Esophagus squamous epithelium (tissue), 5 donors: ENCODE measurements around the gene KISS1. TPM values are rescaled to one million over a fixed set of nuclear protein-coding genes. Genes with fewer than 3 reads are reported as not detected.

Experiments used
- DNase-seq: peaks from one replicate; lab custom pipeline; 2025; lab: John Stamatoyannopoulos, UW
- H3K27ac ChIP-seq, 4 donors: fragments of 200-600 bp; sonication (generic); one replicate each; pipeline ENCODE4 v1.5.1; 2016 to 2019; ENCODE audit warnings: mild to moderate bottlenecking in 1 of 4
- H3K27me3 ChIP-seq, 4 donors: fragments of 200-600 bp; sonication (generic); 1 replicate in 3 of 4; 2 replicates in 1 of 4; pipeline versions ENCODE4 v1.5.1 to v1.6.0; 2017 to 2021; ENCODE audit warnings: antibody characterized with exemption in 1 of 4
- H3K36me3 ChIP-seq, 3 donors: fragments of 200-600 bp; sonication (generic); one replicate each; pipeline ENCODE4 v1.5.1; 2016 to 2019
- H3K4me1 ChIP-seq, 3 donors: fragments of 200-600 bp; sonication (generic); one replicate each; pipeline ENCODE4 v1.5.1; 2017 to 2019
- H3K4me3 ChIP-seq, 4 donors: fragments of 200-600 bp; sonication (generic); 1 replicate in 3 of 4; 2 replicates in 1 of 4; pipeline ENCODE4 v1.5.1; 2016 to 2019; ENCODE audit warnings: mild to moderate bottlenecking in 2 of 4, moderate library complexity in 1 of 4
- H3K9me3 ChIP-seq, 3 donors: fragments of 200-600 bp; sonication (generic); one replicate each; pipeline ENCODE4 v1.5.1; 2016 to 2019
- CTCF ChIP-seq, 6 experiments: fragments of 450-650 bp in 4 of 6; fragments of 200-600 bp in 2 of 6; sonication (generic) in 2 of 6; IDR thresholded peaks; one replicate each; pipeline ENCODE4 v1.5.1; 2016 to 2019; ENCODE audit warnings: antibody characterized with exemption in 6 of 6, mild to moderate bottlenecking in 4 of 6, moderate library complexity in 4 of 6
- POLR2A ChIP-seq, 4 donors: fragments of 450-650 bp; IDR thresholded peaks; one replicate each; pipeline ENCODE4 v1.6.1; 2017; ENCODE audit warnings: antibody characterized with exemption in 4 of 4, mild to moderate bottlenecking in 4 of 4, moderate library complexity in 3 of 4
- WGBS, 2 donors: methylation state at CpG; one replicate each; pipeline ENCODE4 v1.1.5; 2018; 5-methylcytosine and 5-hydroxymethylcytosine counted together
- intact Hi-C: fragments of 100-400 bp; cut with DNase I; formaldehyde crosslinking; loops from one replicate; pipeline ENCODE4 v1.15.0; 2022
- total RNA-seq, 4 donors: library from RNA; depleted of rRNA; stranded (reverse); fragments of >200 nt; gene quantifications; one replicate each; pipeline ENCODE4 v1.1.0, GENCODE V29; 2016
- donor health status: DM: yes; HTN: yes; CAD: no.

The KISS1 gene
- total RNA-seq, 4 donors from 2014 or later, result not detected

- TF ChIP-seq POLR2A (IDR thresholded peaks at IDR 0.05) (no peak), CTCF (IDR thresholded peaks at IDR 0.05) (no peak)
- Histone ChIP-seq H3K27ac (no peak overlapping the region), H3K9me3 (no peaks in the 10 kb centered on the region), H3K36me3 (no peaks in the 10 kb centered on the region), H3K4me3 (no peak overlapping the region), H3K4me1 (peaks cover 6 to 25% (median 8%) of the 10 kb centered on the region in 3 donors), H3K27me3 (peaks cover 0 to 86% (median 0%) of the 10 kb centered on the region in 4 donors)
- no peak for DNase-seq
- 82 to 100% methylated on average over 1 to 2 of the region's 3 CpGs for WGBS, 2 donors
- intact Hi-C loops, result no loop called here
These were observed 3.5 kb downstream of the KISS1 start for GRCh38 chr1:204192589-204193352.

GRCh38 chr1:204192046-204192445 is 4.2 kb downstream of the KISS1 start:
- no peak for TF ChIP-seq CTCF (IDR thresholded peaks at IDR 0.05)
- no peak for TF ChIP-seq POLR2A (IDR thresholded peaks at IDR 0.05)
- DNase-seq, result no peak
- WGBS, 2 donors, result 86 to 88% methylated on average over 2 of the region's 2 CpGs
- no peak overlapping the region for H3K4me3 ChIP-seq
- peaks cover 6 to 25% (median 8%) of the 10 kb centered on the region in 3 donors for H3K4me1 ChIP-seq
- peaks cover 0 to 86% (median 0%) of the 10 kb centered on the region in 4 donors for H3K27me3 ChIP-seq
- H3K27ac ChIP-seq, result no peak overlapping the region
- H3K36me3 ChIP-seq, result no peaks in the 10 kb centered on the region
- no peaks in the 10 kb centered on the region for H3K9me3 ChIP-seq
- intact Hi-C loops, result no loop called here

- DNase-seq, result no peak
- H3K9me3 ChIP-seq, result no peaks in the 10 kb centered on the region
- 47 to 75% methylated on average over 7 of the region's 7 CpGs for WGBS, 2 donors
- H3K36me3 ChIP-seq, result no peaks in the 10 kb centered on the region
- intact Hi-C loops, result no loop called here
- H3K27me3 ChIP-seq, result peaks cover 0 to 86% (median 0%) of the 10 kb centered on the region in 4 donors
- H3K27ac ChIP-seq, result no peak overlapping the region
- H3K4me1 ChIP-seq, result peaks cover 6 to 25% (median 8%) of the 10 kb centered on the region in 3 donors
- TF ChIP-seq POLR2A (IDR thresholded peaks at IDR 0.05), result no peak
- no peak for TF ChIP-seq CTCF (IDR thresholded peaks at IDR 0.05)
- no peak overlapping the region for H3K4me3 ChIP-seq
These were observed 4.8 kb downstream of the KISS1 start for GRCh38 chr1:204191456-204191855.

GRCh38 chr1:204190212-204191211 is 5.8 kb downstream of the KISS1 start:
- Histone ChIP-seq H3K4me1 (peaks cover 6 to 25% (median 8%) of the 10 kb centered on the region in 3 donors), H3K27ac (peak overlapping the region in 1 of 4 donors; percentile 36), H3K9me3 (no peaks in the 10 kb centered on the region), H3K36me3 (no peaks in the 10 kb centered on the region), H3K27me3 (peaks cover 0 to 83% (median 0%) of the 10 kb centered on the region in 4 donors), H3K4me3 (peak overlapping the region; percentile 1 to 55 (median 30))
- TF ChIP-seq CTCF (IDR thresholded peaks at IDR 0.05), result no peak
- intact Hi-C loops, result no loop called here
- 28 to 45% methylated on average over 8 to 17 of the region's 44 CpGs for WGBS, 2 donors
- DNase-seq, result no peak
